GM19395 (cell line): ENCODE measurements around the gene ACOXL.

Experiments
- ATAC-seq: cut with Tn5 transposase; IDR thresholded peaks from one replicate; pipeline ENCODE4 v1.9.1; 2021; ENCODE audit warnings: mild to moderate bottlenecking, moderate library complexity; ENCODE audit not compliant: unreplicated experiment

The ACOXL gene

GRCh38 chr2:110718382-110718781, 14.0 kb upstream of the ACOXL start:
- ATAC-seq = no peak

- ATAC-seq = no peak
Measured at GRCh38 chr2:110718990-110719389, 13.4 kb upstream of the ACOXL start.

GRCh38 chr2:110720547-110720946, 11.8 kb upstream of the ACOXL start:
- no peak for ATAC-seq

- no peak for ATAC-seq
Measured at GRCh38 chr2:110724820-110725219, 7.6 kb upstream of the ACOXL start.

GRCh38 chr2:110725370-110725769, 7.0 kb upstream of the ACOXL start:
- ATAC-seq = no peak

- no peak for ATAC-seq
Measured at GRCh38 chr2:110725859-110726258, 6.5 kb upstream of the ACOXL start.

GRCh38 chr2:110726285-110726684, 6.1 kb upstream of the ACOXL start:
- ATAC-seq = no peak

GRCh38 chr2:110727923-110728322, 4.5 kb upstream of the ACOXL start:
- no peak for ATAC-seq

GRCh38 chr2:110729106-110729505, 3.3 kb upstream of the ACOXL start:
- ATAC-seq = no peak

- no peak for ATAC-seq
Measured at GRCh38 chr2:110731064-110731463, 1.3 kb upstream of the ACOXL start.

GRCh38 chr2:110735366-110735765, 3.0 kb downstream of the ACOXL start:
- no peak for ATAC-seq

- no peak for ATAC-seq
Measured at GRCh38 chr2:110737783-110738182, 5.4 kb downstream of the ACOXL start.

GRCh38 chr2:110740747-110741349, 8.5 kb downstream of the ACOXL start:
- ATAC-seq = no peak

GRCh38 chr2:110741491-110741980, 9.2 kb downstream of the ACOXL start:
- no peak for ATAC-seq

GRCh38 chr2:110742412-110742811, 10.0 kb downstream of the ACOXL start:
- ATAC-seq = no peak

- ATAC-seq = no peak
Measured at GRCh38 chr2:110743600-110743999, 11.2 kb downstream of the ACOXL start.

- no peak for ATAC-seq
Measured at GRCh38 chr2:110744429-110744828, 12.1 kb downstream of the ACOXL start.

- ATAC-seq = no peak
Measured at GRCh38 chr2:110745048-110745447, 12.7 kb downstream of the ACOXL start.

- no peak for ATAC-seq
Measured at GRCh38 chr2:110746586-110747521, 14.5 kb downstream of the ACOXL start.

- no peak for ATAC-seq
Measured at GRCh38 chr2:110747522-110748488, 15.4 kb downstream of the ACOXL start.

- peak; percentile 99 for ATAC-seq
Measured at GRCh38 chr2:110748489-110748867, 16.1 kb downstream of the ACOXL start.
